H1 (cell line): ENCODE data around the gene RPL31. TPM values are rescaled to one million over a fixed set of nuclear protein-coding genes. Genes with fewer than 3 reads are reported as not detected.
A peak's percentile ranks its signal among the peaks of the same experiment; 100 is the strongest.

Source experiments
- CTCF ChIA-PET: fragments of 300-600 bp; sonication (Branson Sonifier 250); formaldehyde crosslinking; loops from one replicate; lab custom pipeline; 2021; ENCODE audit not compliant: partially characterized antibody; lab: Charles Lee
- POLR2A ChIA-PET: fragments of 300-600 bp; sonication (Branson Sonifier 250); formaldehyde crosslinking; loops from one replicate; lab custom pipeline; 2021; ENCODE audit warnings: inconsistent platforms; ENCODE audit not compliant: partially characterized antibody; lab: Charles Lee
- DNase-seq, 2 experiments: peaks; one replicate each; pipeline versions ENCODE4 v3.0.0 to v3.0.0-alpha.2; 2010 to 2022; ENCODE audit warnings: low spot score in 2 of 2, low read depth in 1 of 2, mixed read lengths in 1 of 2
- FAIRE-seq: peaks from 2 replicates; lab custom pipeline; 2011; peaks lifted over from hg19 to GRCh38; lab: Jason Lieb, UNC
- H2AFZ ChIP-seq: 2 replicates; pipeline ENCODE4 v1.8.1; 2012; ENCODE audit warnings: low read length, inconsistent platforms
- H2AK5ac ChIP-seq: 2 replicates; pipeline ENCODE4 v1.6.1; 2013; ENCODE audit warnings: low read depth, low read length
- H2BK120ac ChIP-seq: replicated peaks from 2 replicates; pipeline ENCODE3; 2013; ENCODE audit warnings: low read depth, low read length, inconsistent platforms
- H2BK12ac ChIP-seq: 2 replicates; pipeline ENCODE4 v1.6.1; 2013; ENCODE audit warnings: low read depth, low read length
- H2BK15ac ChIP-seq: 2 replicates; pipeline ENCODE4 v1.6.1; 2013; ENCODE audit warnings: low read length
- H2BK20ac ChIP-seq: 2 replicates; pipeline ENCODE4 v1.6.1; 2013; ENCODE audit warnings: low read length
- H2BK5ac ChIP-seq: 2 replicates; pipeline ENCODE4 v1.6.1; 2013; ENCODE audit warnings: low read depth, low read length
- H3K14ac ChIP-seq: 2 replicates; pipeline ENCODE4 v1.6.1; 2013; ENCODE audit warnings: inconsistent platforms; ENCODE audit not compliant: insufficient read length
- H3K18ac ChIP-seq: 2 replicates; pipeline ENCODE4 v1.6.1; 2013; ENCODE audit warnings: low read length; ENCODE audit errors: extremely low read depth
- H3K23ac ChIP-seq: 2 replicates; pipeline ENCODE4 v1.6.1; 2013; ENCODE audit warnings: inconsistent platforms; ENCODE audit not compliant: insufficient read length
- H3K23me2 ChIP-seq: 2 replicates; pipeline ENCODE4 v1.6.1; 2013; ENCODE audit warnings: low read depth, low read length
- H3K27ac ChIP-seq: 2 replicates; pipeline ENCODE4 v1.6.1; 2011; ENCODE audit warnings: low read depth, low read length, inconsistent platforms
- H3K27me3 ChIP-seq, 4 experiments: replicated peaks in 1 of 4; 1 replicate in 1 of 4; 2 replicates in 3 of 4; pipeline versions ENCODE4 v1.6.1 to v1.8.1; 2011 to 2013; ENCODE audit warnings: low read length in 3 of 4, mild to moderate bottlenecking in 3 of 4, inconsistent platforms in 2 of 4, mixed read lengths in 2 of 4, moderate library complexity in 1 of 4; ENCODE audit not compliant: control insufficient read depth in 3 of 4, insufficient read depth in 3 of 4; ENCODE audit errors: extremely low read depth in 1 of 4
- H3K36me3 ChIP-seq, 4 experiments: 2 replicates each; pipeline versions ENCODE4 v1.6.1 to v1.8.1; 2011 to 2013; ENCODE audit warnings: mild to moderate bottlenecking in 4 of 4, low read length in 3 of 4, moderate library complexity in 2 of 4, control low read depth in 1 of 4, inconsistent platforms in 1 of 4; ENCODE audit not compliant: insufficient read depth in 4 of 4, control insufficient read depth in 2 of 4
- H3K4ac ChIP-seq: replicated peaks from 2 replicates; pipeline ENCODE3; 2013; ENCODE audit warnings: low read length, low read depth, mixed read lengths, inconsistent platforms; ENCODE audit not compliant: insufficient read length
- H3K4me1 ChIP-seq, 4 experiments: replicated peaks in 1 of 4; 1 replicate in 1 of 4; 2 replicates in 3 of 4; pipeline versions ENCODE4 v1.6.1 to v1.8.1; 2011 to 2013; ENCODE audit warnings: low read length in 3 of 4, inconsistent platforms in 2 of 4, mixed read lengths in 1 of 4; ENCODE audit not compliant: insufficient read depth in 4 of 4, control insufficient read depth in 3 of 4
- H3K4me2 ChIP-seq, 2 experiments: 2 replicates each; pipeline versions ENCODE4 v1.6.1 to v1.8.1; 2011 to 2013; ENCODE audit warnings: low read depth in 2 of 2, low read length in 2 of 2, control low read depth in 1 of 2, inconsistent platforms in 1 of 2, mild to moderate bottlenecking in 1 of 2; ENCODE audit not compliant: insufficient read depth in 1 of 2
- H3K4me3 ChIP-seq, 4 experiments: fragments of 200-600, 300-600 bp in 1 of 4; sonication (generic), shearing (Covaris generic), sonication (Bioruptor Twin) in 1 of 4; 2 replicates each; pipeline versions ENCODE4 v1.5.1 to v1.8.1; 2011 to 2016; ENCODE audit warnings: low read length in 4 of 4, low read depth in 3 of 4, control low read depth in 2 of 4, inconsistent platforms in 2 of 4, mild to moderate bottlenecking in 2 of 4, mixed read lengths in 1 of 4, moderate library complexity in 1 of 4; ENCODE audit not compliant: insufficient read depth in 2 of 4; ENCODE audit errors: extremely low read depth in 1 of 4
- H3K56ac ChIP-seq: replicated peaks from 2 replicates; pipeline ENCODE3; 2013; ENCODE audit warnings: low read depth, mild to moderate bottlenecking, mixed read lengths, low read length, inconsistent platforms; ENCODE audit not compliant: insufficient read length
- H3K79me1 ChIP-seq: 2 replicates; pipeline ENCODE4 v1.6.1; 2013; ENCODE audit warnings: low read depth, low read length, control low read depth
- H3K79me2 ChIP-seq, 2 experiments: 2 replicates each; pipeline versions ENCODE4 v1.6.1 to v1.8.1; 2012 to 2013; ENCODE audit warnings: low read length in 2 of 2, mild to moderate bottlenecking in 2 of 2, inconsistent platforms in 1 of 2; ENCODE audit not compliant: insufficient read depth in 2 of 2, control insufficient read depth in 1 of 2
- H3K9ac ChIP-seq, 4 experiments: replicated peaks in 1 of 4; 1 replicate in 1 of 4; 2 replicates in 3 of 4; pipeline versions ENCODE4 v1.6.1 to v1.8.1; 2011 to 2013; ENCODE audit warnings: low read depth in 3 of 4, low read length in 3 of 4, control low read depth in 2 of 4, mild to moderate bottlenecking in 2 of 4, moderate library complexity in 2 of 4, inconsistent platforms in 1 of 4; ENCODE audit errors: extremely low read depth in 1 of 4
- H3K9me3 ChIP-seq, 2 experiments: 2 replicates each; pipeline versions ENCODE4 v1.6.1 to v1.8.1; 2012 to 2013; ENCODE audit warnings: mild to moderate bottlenecking in 2 of 2, moderate library complexity in 2 of 2, control low read depth in 1 of 2, inconsistent platforms in 1 of 2, low read depth in 1 of 2, low read length in 1 of 2, mixed read lengths in 1 of 2; ENCODE audit not compliant: insufficient read depth in 2 of 2
- H4K20me1 ChIP-seq, 2 experiments: replicated peaks in 1 of 2; 2 replicates each; pipeline versions ENCODE3 to v1.8.1; 2011 to 2013; ENCODE audit warnings: inconsistent platforms in 2 of 2, low read length in 2 of 2, mild to moderate bottlenecking in 1 of 2; ENCODE audit not compliant: insufficient read depth in 2 of 2, control insufficient read depth in 1 of 2
- H4K5ac ChIP-seq: 2 replicates; pipeline ENCODE4 v1.6.1; 2013; ENCODE audit warnings: low read length, low read depth, mixed read lengths, inconsistent platforms; ENCODE audit not compliant: insufficient read length
- H4K8ac ChIP-seq: 2 replicates; pipeline ENCODE4 v1.8.0; 2013; ENCODE audit warnings: mild to moderate bottlenecking, moderate library complexity, low read length, inconsistent platforms; ENCODE audit not compliant: insufficient read depth; ENCODE audit errors: extremely low read depth
- H4K91ac ChIP-seq: replicated peaks from 2 replicates; pipeline ENCODE3; 2013; ENCODE audit warnings: low read length, mixed read lengths, inconsistent platforms; ENCODE audit not compliant: insufficient read length
- CTCF ChIP-seq, 3 experiments: IDR thresholded peaks; 1 replicate in 2 of 3; 2 replicates in 1 of 3; pipeline versions ENCODE4 v1.5.1 to v1.6.1; 2011; ENCODE audit warnings: low read length in 3 of 3, mild to moderate bottlenecking in 3 of 3, inconsistent platforms in 2 of 3, low read depth in 1 of 3, moderate library complexity in 1 of 3; ENCODE audit not compliant: insufficient read depth in 1 of 3; ENCODE audit errors: control extremely low read depth in 1 of 3
- RAD21 ChIP-seq, 2 experiments: IDR thresholded peaks in 1 of 2; conservative IDR thresholded peaks in 1 of 2; 2 replicates each; pipeline ENCODE4 v1.6.1; 2011; ENCODE audit warnings: low read depth in 2 of 2, low read length in 2 of 2, improper control_type of control experiment in 1 of 2, inconsistent platforms in 1 of 2, mild to moderate bottlenecking in 1 of 2, moderate library complexity in 1 of 2
- WGBS, 2 experiments: shearing (Covaris generic) in 1 of 2; methylation state at CpG; one replicate each; pipeline versions ENCODE4 v1.1.6 to v1.1.7; 2013 to 2015; ENCODE audit warnings: low lambda C conversion rate in 2 of 2, mixed read lengths in 2 of 2, inconsistent platforms in 1 of 2, low coverage in 1 of 2, missing lambda C conversion rate in 1 of 2; ENCODE audit not compliant: insufficient replicate concordance in 2 of 2, insufficient coverage in 1 of 2, insufficient read length in 1 of 2; ENCODE audit errors: extremely low coverage in 1 of 2, missing lambda C conversion rate in 1 of 2; 5-methylcytosine and 5-hydroxymethylcytosine counted together
- polyA plus RNA-seq, 7 experiments: library from polyadenylated mRNA; depleted of rRNA in 3 of 7; stranded (reverse) in 5 of 7; unstranded in 2 of 7; fragments of >200 nt in 5 of 7; fragments of 200-250 nt in 2 of 7; gene quantifications; 1 replicate in 5 of 7; 2 replicates in 1 of 7; 4 replicates in 1 of 7; pipeline versions ENCODE4 v1.2.1 to v1.2.3, GENCODE V29; 2011 to 2013; ENCODE audit warnings: missing spikeins in 2 of 7, mixed read lengths in 2 of 7
- total RNA-seq: library from RNA; stranded (reverse); fragmentation: NEBNext Ultra II Directional; extraction: Animal tissue kit (Norgen Biotek cat#: 25700); gene quantifications from 2 replicates; pipeline ENCODE4 v1.2.1, GENCODE V29; 2021
- TF ChIP-seq, protein P1 (sequence below): IDR thresholded peaks from 2 replicates; pipeline ENCODE4 v1.6.1; 2012; ENCODE audit warnings: inconsistent platforms

RPL31 gene
- total and polyA plus RNA-seq, 2 of the 8 experiments (the other 6 are each of a cell fraction or from before 2014, with no cell fraction given), result 1,463 to 1,722 TPM

DNA sequence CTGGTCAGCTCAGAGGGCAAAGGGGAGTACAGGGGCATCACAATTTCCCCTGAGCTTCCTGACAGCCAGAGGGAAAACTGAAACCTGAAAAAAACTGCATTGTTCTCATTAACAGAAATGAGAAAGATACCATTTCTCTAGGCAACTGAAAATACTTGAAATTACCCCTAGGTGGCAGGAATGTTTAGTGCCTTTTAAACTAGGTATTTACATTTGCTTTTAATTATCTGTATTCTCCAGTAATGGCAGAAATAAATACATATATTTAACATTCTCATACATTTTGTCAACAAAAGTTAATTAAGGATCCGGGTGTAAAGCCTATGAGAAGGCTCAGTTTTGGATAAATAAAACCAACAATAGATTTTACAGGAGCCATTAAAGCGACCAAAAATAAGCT lies 34.5 kb downstream of the RPL31 start:
- FAIRE-seq (no peak), DNase-seq (no peak)
- Histone ChIP-seq H3K79me1 (no peaks in the 10 kb centered on the region), H2BK20ac (no peak overlapping the region), H3K9ac (no peak overlapping the region), H3K79me2 (no peaks in the 10 kb centered on the region), H2BK12ac (no peak overlapping the region), H4K8ac (no peak overlapping the region), H2BK120ac (no peak overlapping the region), H3K36me3 (peaks cover 0 to 4% (median 0%) of the 10 kb centered on the region in 4 experiments; a peak in 2 of 8 replicates), H3K4me3 (no peak overlapping the region), H3K56ac (no peak overlapping the region), H2AK5ac (no peak overlapping the region), H4K20me1 (no peaks in the 10 kb centered on the region), H3K27ac (no peak overlapping the region), H3K27me3 (no peaks in the 10 kb centered on the region), H2BK5ac (no peak overlapping the region), H2BK15ac (no peak overlapping the region), H3K4ac (no peak overlapping the region), H3K4me2 (no peak overlapping the region), H4K5ac (no peak overlapping the region), H3K4me1 (no peaks in the 10 kb centered on the region; a peak in 1 of 7 replicates), H3K23ac (no peak overlapping the region), H3K9me3 (no peaks in the 10 kb centered on the region), H4K91ac (no peak overlapping the region), H2AFZ (no peak overlapping the region), H3K14ac (no peak overlapping the region), H3K23me2 (no peaks in the 10 kb centered on the region), H3K18ac (no peak overlapping the region)
- WGBS, 2 experiments, result 86% methylated on average over 2 of the region's 2 CpGs; no CpG with 5 or more reads in 1 of the 2 experiments
- ChIA-PET POLR2A (interaction anchor here (2.0 to 2.6 kb wide), 2 partner anchors 33 to 114 kb away, joined by 11 to 24 read pairs; partner anchors contain the start of genes RPL31 and TBC1D8), CTCF (interaction anchor here (0.6 to 5.2 kb wide), 37 partner anchors 10 to 433 kb away, joined by 3 to 64 read pairs (median 7); partner anchors contain the start of gene TBC1D8)
- peak in 2 of 3 experiments; percentile 19 to 29; a peak in 2 of 4 replicates for TF ChIP-seq CTCF (IDR thresholded peaks at IDR 0.05; ENCODE audit: control extremely low read depth in 1 of 3, insufficient read depth in 1 of 3, low read depth in 1 of 3, low read length in 3 of 3)
- peak; percentile 42 to 55; a peak in 3 of 4 replicates for TF ChIP-seq RAD21 (IDR thresholded peaks at IDR 0.05 in 1 of 2, conservative IDR thresholded peaks at IDR 0.05 in 1 of 2; ENCODE audit: low read depth in 2 of 2, low read length in 2 of 2)
- TF ChIP-seq, protein P1, sequence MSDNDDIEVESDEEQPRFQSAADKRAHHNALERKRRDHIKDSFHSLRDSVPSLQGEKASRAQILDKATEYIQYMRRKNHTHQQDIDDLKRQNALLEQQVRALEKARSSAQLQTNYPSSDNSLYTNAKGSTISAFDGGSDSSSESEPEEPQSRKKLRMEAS, result no peak
